Measurements from ENCODE around the gene AP1M2. TPM values are rescaled to one million over a fixed set of nuclear protein-coding genes. Genes with fewer than 3 reads are reported as not detected.

AP1M2 gene
- polyA plus RNA-seq (2013): 40.5 and 43.5 TPM in 2 replicates

DNA sequence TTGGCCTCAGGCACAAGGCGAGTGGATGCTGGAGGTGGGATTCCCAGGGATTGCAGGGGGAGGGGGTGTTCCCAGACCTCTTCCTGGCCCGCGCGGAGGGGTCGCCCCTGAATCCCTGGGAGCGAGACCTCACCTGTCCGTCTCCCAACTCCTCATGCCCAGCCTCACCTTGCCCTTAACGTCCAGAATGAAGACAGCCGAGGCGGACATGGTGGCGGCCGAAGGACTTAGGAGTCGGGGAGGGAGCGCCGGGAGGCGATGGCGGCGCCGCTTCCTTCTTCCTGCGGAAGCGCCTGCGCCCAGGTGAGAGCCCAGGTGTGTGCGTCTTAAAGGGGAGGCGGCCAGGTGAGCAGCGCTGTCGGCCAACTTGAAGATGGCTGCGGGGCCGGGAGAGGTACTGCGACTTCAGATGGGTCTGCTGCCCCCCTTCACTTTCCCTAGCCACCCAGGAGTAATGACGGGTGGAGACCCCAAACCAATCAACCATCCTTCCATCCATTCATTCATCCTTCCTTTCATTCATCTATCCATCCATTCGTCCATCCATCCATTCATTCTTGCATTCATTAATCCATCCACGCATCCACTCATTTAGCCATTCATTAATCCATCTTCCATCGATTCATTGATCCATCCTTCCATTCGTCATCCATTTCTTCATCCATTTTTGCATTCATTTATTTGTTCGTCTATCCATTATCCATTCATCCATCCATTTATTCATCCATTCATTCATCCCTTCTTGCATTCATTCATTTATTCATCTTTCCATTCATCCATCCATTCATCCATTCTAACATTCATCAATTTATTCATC lies at the start of gene AP1M2:
Gene AP1M2 (minus strand): TSS at position 291 of the 817 bp plus-strand sequence. CDS start 81 bp downstream, at position 210.
- 100% methylated on average over 4 of the region's 35 CpGs for WGBS (ENCODE audit: extremely low coverage, insufficient coverage, insufficient read length)

DNA sequence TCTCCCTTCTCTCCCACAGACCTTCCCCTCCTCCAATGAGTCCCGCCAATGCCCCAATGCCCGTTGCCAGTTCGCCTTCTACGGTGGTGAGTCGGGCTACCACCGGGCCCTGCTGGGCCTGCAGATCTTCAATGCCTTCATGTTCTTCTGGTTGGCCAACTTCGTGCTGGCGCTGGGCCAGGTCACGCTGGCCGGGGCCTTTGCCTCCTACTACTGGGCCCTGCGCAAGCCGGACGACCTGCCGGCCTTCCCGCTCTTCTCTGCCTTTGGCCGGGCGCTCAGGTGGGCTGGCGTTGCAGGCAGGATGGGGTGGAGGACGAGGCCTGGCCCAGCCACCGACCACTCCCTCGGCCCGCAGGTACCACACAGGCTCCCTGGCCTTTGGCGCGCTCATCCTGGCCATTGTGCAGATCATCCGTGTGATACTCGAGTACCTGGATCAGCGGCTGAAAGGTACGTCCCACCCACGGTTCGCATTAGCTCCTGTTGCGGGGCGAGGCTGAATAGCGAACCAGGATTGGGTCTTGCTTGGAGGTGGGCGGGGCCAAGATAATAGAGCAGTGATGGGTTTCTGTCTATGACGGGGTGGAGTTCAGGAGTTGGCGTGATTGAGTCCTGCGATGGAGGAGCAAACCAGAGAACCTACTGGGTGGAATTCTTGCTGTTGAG lies 49.3 kb upstream of the AP1M2 start:
- Histone ChIP-seq H3K23ac (ENCODE audit: low read length) (no peak overlapping the region), H2BK12ac (ENCODE audit: low read length) (no peak overlapping the region), H3K4ac (ENCODE audit: low read depth, low read length) (no peak overlapping the region), H3K27ac (ENCODE audit: low read depth, low read length) (no peak overlapping the region), H3K4me3 (ENCODE audit: low read depth, low read length) (no peak overlapping the region), H3K9ac (ENCODE audit: low read length) (no peak overlapping the region), H4K91ac (ENCODE audit: low read depth, low read length) (no peak overlapping the region), H3K79me2 (ENCODE audit: control insufficient read depth, insufficient read depth, low read length, poor library complexity) (no peaks in the 10 kb centered on the region), H2AFZ (ENCODE audit: insufficient read depth, low read length, poor library complexity) (no peak overlapping the region), H4K8ac (ENCODE audit: low read depth, low read length) (no peak overlapping the region), H3K4me2 (ENCODE audit: low read length) (no peak overlapping the region), H3K27me3 (ENCODE audit: insufficient read depth, low read length) (no peaks in the 10 kb centered on the region), H3K18ac (ENCODE audit: low read length) (no peak overlapping the region), H3K4me1 (ENCODE audit: control insufficient read depth in 1 of 2, insufficient read depth in 2 of 2, low read length in 2 of 2) (no peaks in the 10 kb centered on the region), H3K14ac (ENCODE audit: low read length) (no peak overlapping the region), H2AK5ac (ENCODE audit: low read length) (no peak overlapping the region), H3K9me3 (ENCODE audit: insufficient read depth, low read depth, low read length) (peaks cover 2% of the 10 kb centered on the region), H2BK120ac (ENCODE audit: insufficient read depth, low read length, poor library complexity) (no peak overlapping the region), H3K79me1 (ENCODE audit: low read length) (no peaks in the 10 kb centered on the region), H4K12ac (ENCODE audit: low read depth, low read length) (no peak overlapping the region), H3K36me3 (ENCODE audit: control insufficient read depth in 1 of 2, insufficient read depth in 2 of 2, low read length in 2 of 2) (peaks cover 81 to 85% of the 10 kb centered on the region in 2 experiments), H2BK5ac (ENCODE audit: low read depth, low read length, poor library complexity) (no peak overlapping the region)
- WGBS (ENCODE audit: extremely low coverage, insufficient coverage, insufficient read length): no CpG with 5 or more reads among the region's 37 CpGs
- no peak for DNase-seq

More for the DNA sequence above, at the start of gene AP1M2:
- peak within 1 kb of the TSS; percentile 71 for H3K9ac ChIP-seq (ENCODE audit: low read length)
- peak within 1 kb of the TSS; percentile 51 for H2BK5ac ChIP-seq (ENCODE audit: low read depth, low read length, poor library complexity)
- peak within 1 kb of the TSS; percentile 84 for H3K4me3 ChIP-seq (ENCODE audit: low read depth, low read length)
- peak within 1 kb of the TSS; percentile 73 for H3K14ac ChIP-seq (ENCODE audit: low read length)
- H3K79me1 ChIP-seq (ENCODE audit: low read length): peaks cover 3% of the 10 kb centered on the region
- no peak within 1 kb of the TSS for H2AK5ac ChIP-seq (ENCODE audit: low read length)
- H3K27ac ChIP-seq (ENCODE audit: low read depth, low read length): no peak within 1 kb of the TSS
- H3K4ac ChIP-seq (ENCODE audit: low read depth, low read length): peak within 1 kb of the TSS; percentile 23
- H3K23ac ChIP-seq (ENCODE audit: low read length): no peak within 1 kb of the TSS
- DNase-seq: peak; percentile 63 to 71
- H3K79me2 ChIP-seq (ENCODE audit: control insufficient read depth, insufficient read depth, low read length, poor library complexity): peaks cover 4% of the 10 kb centered on the region
- peak within 1 kb of the TSS; percentile 61 for H3K4me2 ChIP-seq (ENCODE audit: low read length)
- H2AFZ ChIP-seq (ENCODE audit: insufficient read depth, low read length, poor library complexity): peak within 1 kb of the TSS; percentile 84
- H2BK120ac ChIP-seq (ENCODE audit: insufficient read depth, low read length, poor library complexity): peak within 1 kb of the TSS; percentile 33
- peak within 1 kb of the TSS; percentile 66 for H4K12ac ChIP-seq (ENCODE audit: low read depth, low read length)
- H4K91ac ChIP-seq (ENCODE audit: low read depth, low read length): peak within 1 kb of the TSS; percentile 82
- H3K36me3 ChIP-seq (ENCODE audit: control insufficient read depth in 1 of 2, insufficient read depth in 2 of 2, low read length in 2 of 2): peaks cover 13 to 14% of the 10 kb centered on the region in 2 experiments
- peaks cover 0 to 4% of the 10 kb centered on the region in 2 experiments for H3K4me1 ChIP-seq (ENCODE audit: control insufficient read depth in 1 of 2, insufficient read depth in 2 of 2, low read length in 2 of 2)
- H2BK12ac ChIP-seq (ENCODE audit: low read length): peak within 1 kb of the TSS; percentile 5
- no peaks in the 10 kb centered on the region for H3K27me3 ChIP-seq (ENCODE audit: insufficient read depth, low read length)
- peaks cover 3% of the 10 kb centered on the region for H3K9me3 ChIP-seq (ENCODE audit: insufficient read depth, low read depth, low read length)
- peak within 1 kb of the TSS; percentile 87 for H4K8ac ChIP-seq (ENCODE audit: low read depth, low read length)
- H3K18ac ChIP-seq (ENCODE audit: low read length): peak within 1 kb of the TSS; percentile 89

DNA sequence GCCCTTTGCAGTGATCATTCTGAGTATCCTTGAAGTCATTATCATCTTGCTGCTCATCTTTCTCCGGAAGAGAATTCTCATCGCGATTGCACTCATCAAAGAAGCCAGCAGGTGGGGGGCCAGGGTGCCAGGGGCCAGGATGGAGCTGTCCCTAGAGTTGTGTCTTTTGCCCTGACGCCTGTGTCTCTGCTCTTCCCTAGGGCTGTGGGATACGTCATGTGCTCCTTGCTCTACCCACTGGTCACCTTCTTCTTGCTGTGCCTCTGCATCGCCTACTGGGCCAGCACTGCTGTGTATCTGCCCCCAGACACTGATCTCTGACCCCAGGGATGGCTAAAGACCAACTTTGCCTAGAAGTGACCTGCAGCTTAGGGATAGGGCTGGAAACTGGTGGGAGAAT lies 47.9 kb upstream of the AP1M2 start:
- Histone ChIP-seq H2BK120ac (ENCODE audit: insufficient read depth, low read length, poor library complexity) (no peak overlapping the region), H3K23ac (ENCODE audit: low read length) (no peak overlapping the region), H3K27me3 (ENCODE audit: insufficient read depth, low read length) (no peaks in the 10 kb centered on the region), H2AFZ (ENCODE audit: insufficient read depth, low read length, poor library complexity) (no peak overlapping the region), H3K9ac (ENCODE audit: low read length) (no peak overlapping the region), H3K27ac (ENCODE audit: low read depth, low read length) (no peak overlapping the region), H3K14ac (ENCODE audit: low read length) (no peak overlapping the region), H3K18ac (ENCODE audit: low read length) (no peak overlapping the region), H2AK5ac (ENCODE audit: low read length) (no peak overlapping the region), H2BK5ac (ENCODE audit: low read depth, low read length, poor library complexity) (no peak overlapping the region), H3K4me2 (ENCODE audit: low read length) (no peak overlapping the region), H3K4ac (ENCODE audit: low read depth, low read length) (no peak overlapping the region), H4K8ac (ENCODE audit: low read depth, low read length) (no peak overlapping the region), H3K9me3 (ENCODE audit: insufficient read depth, low read depth, low read length) (no peaks in the 10 kb centered on the region), H3K79me1 (ENCODE audit: low read length) (no peaks in the 10 kb centered on the region), H3K4me1 (ENCODE audit: control insufficient read depth in 1 of 2, insufficient read depth in 2 of 2, low read length in 2 of 2) (no peaks in the 10 kb centered on the region), H3K36me3 (ENCODE audit: control insufficient read depth in 1 of 2, insufficient read depth in 2 of 2, low read length in 2 of 2) (peaks cover 76 to 83% of the 10 kb centered on the region in 2 experiments), H4K91ac (ENCODE audit: low read depth, low read length) (no peak overlapping the region), H3K4me3 (ENCODE audit: low read depth, low read length) (no peak overlapping the region), H3K79me2 (ENCODE audit: control insufficient read depth, insufficient read depth, low read length, poor library complexity) (no peaks in the 10 kb centered on the region), H2BK12ac (ENCODE audit: low read length) (no peak overlapping the region), H4K12ac (ENCODE audit: low read depth, low read length) (no peak overlapping the region)
- DNase-seq: no peak
- WGBS (ENCODE audit: extremely low coverage, insufficient coverage, insufficient read length): no CpG with 5 or more reads among the region's 6 CpGs

DNA sequence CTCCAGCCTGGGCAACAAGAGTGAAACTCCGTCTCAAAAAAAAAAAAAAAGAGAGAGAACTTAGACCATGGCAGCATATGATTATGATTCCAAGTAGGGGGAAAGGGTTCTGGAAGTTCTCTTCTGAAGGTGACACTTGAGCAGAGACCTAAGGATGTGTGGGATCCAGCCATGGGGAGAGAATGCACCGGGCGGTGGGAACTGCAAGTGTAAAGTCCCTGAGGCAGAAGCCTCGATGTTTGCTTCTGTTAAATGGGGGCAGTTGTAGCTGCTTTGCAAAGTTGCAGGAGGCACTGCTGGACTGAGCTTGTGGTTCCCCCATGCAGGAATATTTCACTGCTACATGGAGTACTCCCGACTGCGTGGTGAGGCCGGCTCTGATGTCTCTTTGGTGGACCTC lies 47.3 kb upstream of the AP1M2 start:
- Histone ChIP-seq H3K4me3 (ENCODE audit: low read depth, low read length) (no peak overlapping the region), H2BK120ac (ENCODE audit: insufficient read depth, low read length, poor library complexity) (no peak overlapping the region), H3K79me1 (ENCODE audit: low read length) (no peaks in the 10 kb centered on the region), H2BK5ac (ENCODE audit: low read depth, low read length, poor library complexity) (no peak overlapping the region), H3K4me1 (ENCODE audit: control insufficient read depth in 1 of 2, insufficient read depth in 2 of 2, low read length in 2 of 2) (no peaks in the 10 kb centered on the region), H3K23ac (ENCODE audit: low read length) (no peak overlapping the region), H2BK12ac (ENCODE audit: low read length) (no peak overlapping the region), H4K12ac (ENCODE audit: low read depth, low read length) (no peak overlapping the region), H3K9me3 (ENCODE audit: insufficient read depth, low read depth, low read length) (no peaks in the 10 kb centered on the region), H3K18ac (ENCODE audit: low read length) (no peak overlapping the region), H2AFZ (ENCODE audit: insufficient read depth, low read length, poor library complexity) (no peak overlapping the region), H4K8ac (ENCODE audit: low read depth, low read length) (no peak overlapping the region), H2AK5ac (ENCODE audit: low read length) (no peak overlapping the region), H3K27me3 (ENCODE audit: insufficient read depth, low read length) (no peaks in the 10 kb centered on the region), H3K9ac (ENCODE audit: low read length) (no peak overlapping the region), H3K4ac (ENCODE audit: low read depth, low read length) (no peak overlapping the region), H4K91ac (ENCODE audit: low read depth, low read length) (no peak overlapping the region), H3K14ac (ENCODE audit: low read length) (no peak overlapping the region), H3K27ac (ENCODE audit: low read depth, low read length) (no peak overlapping the region), H3K36me3 (ENCODE audit: control insufficient read depth in 1 of 2, insufficient read depth in 2 of 2, low read length in 2 of 2) (peaks cover 75 to 80% of the 10 kb centered on the region in 2 experiments), H3K79me2 (ENCODE audit: control insufficient read depth, insufficient read depth, low read length, poor library complexity) (no peaks in the 10 kb centered on the region), H3K4me2 (ENCODE audit: low read length) (no peak overlapping the region)
- DNase-seq: no peak
- WGBS (ENCODE audit: extremely low coverage, insufficient coverage, insufficient read length): no CpG with 5 or more reads among the region's 7 CpGs
